Stimulated activated CD8-positive, alpha-beta memory T cell treated with anti-CD3 and anti-CD28 coated beads, Interleukin-12 subunit alpha, Interleukin-12 subunit beta, amount 100 ng/mL, for 24 hours (primary cell): ENCODE results near the gene MMGT1.

Source experiments
- DNase-seq: peaks from one replicate; pipeline ENCODE4 v3.0.0-alpha.2; 2020; ENCODE audit errors: extremely low read depth

The MMGT1 gene

DNA sequence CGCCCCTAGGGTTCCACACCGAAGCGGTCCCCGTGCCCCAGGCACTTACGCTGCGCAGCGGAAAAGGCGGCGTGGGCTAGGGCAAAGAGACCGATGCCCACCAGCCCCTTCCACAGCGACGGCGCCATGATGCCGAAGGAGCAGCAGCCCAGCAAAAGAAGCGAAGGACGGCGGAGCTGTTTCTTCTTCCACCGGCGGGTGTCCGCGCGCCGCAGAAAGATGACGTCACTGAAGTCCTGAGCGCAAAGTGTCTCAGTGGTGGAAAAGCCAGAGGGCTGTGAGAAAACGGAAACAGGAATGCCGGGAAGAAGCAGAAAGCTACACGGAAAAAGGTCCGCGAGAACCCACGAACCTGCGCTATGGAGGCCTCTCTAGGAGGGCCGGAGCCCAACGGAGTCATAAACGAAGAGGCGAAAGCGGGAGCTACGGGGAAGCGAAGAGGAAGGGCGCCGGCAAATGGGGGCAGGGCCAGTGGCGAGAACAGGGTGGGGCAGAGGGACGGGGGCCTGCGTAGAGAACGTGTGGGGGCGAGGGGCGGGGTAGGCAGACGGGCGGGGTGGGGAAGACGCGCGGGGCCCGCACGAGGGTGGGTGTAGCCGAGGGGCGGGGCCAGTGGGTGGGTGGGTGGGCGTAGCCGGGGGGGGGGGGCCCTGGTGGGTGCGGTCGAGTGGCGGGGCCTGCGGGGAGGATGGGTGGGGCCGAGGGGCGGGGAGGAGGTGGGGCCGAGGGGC lies at the start of gene MMGT1:
Gene MMGT1 (minus strand): TSS at position 441 of the 731 bp plus-strand sequence. CDS start 313 bp downstream, at position 128.
- DNase-seq, result peak; percentile 52

DNA sequence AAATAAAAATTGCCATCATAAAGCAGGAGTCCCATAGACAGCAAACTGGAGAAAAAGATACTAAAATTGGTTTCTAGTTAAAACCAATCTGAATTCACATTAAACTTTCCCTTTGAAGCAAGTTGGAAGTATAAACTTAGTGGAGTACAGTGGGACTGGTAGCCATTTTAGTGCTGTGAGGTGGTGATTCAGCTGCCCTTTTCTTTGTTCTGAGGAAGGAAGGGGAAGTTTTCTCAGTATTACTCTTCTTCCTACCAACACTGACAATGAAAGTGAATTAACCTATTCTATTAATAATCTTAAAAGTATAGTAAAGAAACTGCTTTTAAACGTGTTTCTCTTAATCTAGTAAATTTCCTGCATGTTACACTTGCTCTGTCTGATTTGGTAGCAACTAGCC lies 48.1 kb upstream of the MMGT1 start:
- no peak for DNase-seq

- DNase-seq, result no peak
Measured at GRCh38 chrX:136021160-136021559, 47.4 kb upstream of the MMGT1 start.

DNA sequence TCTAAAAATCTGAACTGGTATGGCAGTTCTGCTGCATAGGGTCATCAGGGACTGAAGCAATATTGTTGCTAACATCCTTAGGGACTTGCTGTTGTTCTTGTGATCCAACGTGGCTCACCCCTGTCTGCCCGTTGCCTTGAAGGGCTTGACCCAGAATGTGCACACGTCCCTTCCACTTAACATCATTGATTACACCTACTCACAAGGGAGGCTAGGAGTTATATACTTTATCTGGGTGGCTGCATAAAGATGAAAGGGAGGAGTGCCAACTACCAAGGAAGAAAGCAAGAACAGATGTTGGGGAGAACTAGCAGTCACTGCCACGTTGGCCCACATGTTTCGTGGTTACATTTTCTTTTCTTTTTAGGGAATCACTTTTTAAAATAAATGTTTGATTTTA lies 45.4 kb upstream of the MMGT1 start:
- DNase-seq, result no peak

- no peak for DNase-seq
Measured at GRCh38 chrX:136016881-136017280, 43.1 kb upstream of the MMGT1 start.

GRCh38 chrX:136015016-136015415 lies 41.2 kb upstream of the MMGT1 start:
- DNase-seq, result no peak

DNA sequence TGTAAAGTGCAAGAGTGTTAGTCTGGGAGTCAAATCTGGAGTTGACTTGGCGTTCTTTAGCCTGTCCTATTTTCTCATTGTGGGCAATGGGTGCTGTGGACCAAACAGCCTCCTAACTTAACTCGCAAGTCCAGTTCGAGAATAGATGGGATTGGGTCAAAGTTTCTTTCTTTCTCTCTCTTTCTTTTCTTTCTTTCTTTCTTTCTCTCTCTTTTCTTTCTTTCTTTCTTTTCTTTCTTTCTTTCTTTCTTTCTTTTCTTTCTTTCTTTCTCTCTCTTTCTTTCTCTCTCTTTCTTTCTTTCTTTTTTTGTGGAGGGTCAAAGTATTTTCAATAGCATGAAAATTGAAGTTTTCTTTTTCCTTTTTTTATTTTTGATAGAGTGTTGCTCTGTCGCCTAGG lies 14.5 kb upstream of the MMGT1 start:
- DNase-seq, result no peak

GRCh38 chrX:135985973-135986310 lies 12.2 kb upstream of the MMGT1 start:
- no peak for DNase-seq

GRCh38 chrX:135985157-135985972 lies 11.6 kb upstream of the MMGT1 start, which contains the start of gene SLC9A6:
Gene SLC9A6 (plus strand): TSS chrX:135985435. CDS start chrX:135985659, 224 bp downstream.
- peak; percentile 35 for DNase-seq

DNA sequence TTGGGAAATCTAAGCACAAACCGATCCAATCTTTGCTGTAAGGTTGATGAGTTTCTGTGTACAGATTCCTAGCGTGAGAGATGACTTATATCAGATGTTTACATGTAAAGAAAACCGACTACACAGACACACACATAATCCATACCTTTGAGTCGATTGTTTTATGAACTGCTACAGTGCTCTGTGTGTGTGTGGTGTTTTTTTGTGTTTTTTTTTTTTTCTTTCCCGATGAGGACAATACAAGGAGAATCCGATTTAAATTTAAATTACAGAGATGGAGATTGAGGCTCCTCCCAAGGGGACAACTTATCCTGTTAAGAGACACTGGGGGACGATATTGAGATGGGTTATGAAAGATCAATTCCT lies 11.0 kb upstream of the MMGT1 start:
- DNase-seq, result no peak

- DNase-seq, result no peak
Measured at GRCh38 chrX:135984256-135984655, 10.5 kb upstream of the MMGT1 start.

DNA sequence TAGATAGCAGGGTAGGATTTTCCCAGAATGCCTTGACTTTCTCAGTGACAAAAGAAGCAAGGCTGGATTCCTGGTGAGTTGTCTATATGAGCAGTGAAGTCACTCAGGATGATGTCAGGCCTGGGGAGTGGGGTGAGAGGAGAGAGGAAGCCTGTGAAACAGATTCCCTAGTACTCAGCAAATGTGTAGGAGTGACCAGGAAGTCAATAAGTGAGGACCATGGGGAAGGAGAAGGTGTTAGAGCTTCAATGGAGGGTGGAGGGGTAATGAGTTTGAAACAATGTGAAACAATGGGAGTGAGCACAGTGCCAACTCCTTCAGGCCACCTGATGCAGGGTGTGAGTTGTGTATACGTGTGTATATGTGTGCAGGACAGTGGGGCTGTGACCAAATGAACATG lies 9.1 kb upstream of the MMGT1 start:
- no peak for DNase-seq

DNA sequence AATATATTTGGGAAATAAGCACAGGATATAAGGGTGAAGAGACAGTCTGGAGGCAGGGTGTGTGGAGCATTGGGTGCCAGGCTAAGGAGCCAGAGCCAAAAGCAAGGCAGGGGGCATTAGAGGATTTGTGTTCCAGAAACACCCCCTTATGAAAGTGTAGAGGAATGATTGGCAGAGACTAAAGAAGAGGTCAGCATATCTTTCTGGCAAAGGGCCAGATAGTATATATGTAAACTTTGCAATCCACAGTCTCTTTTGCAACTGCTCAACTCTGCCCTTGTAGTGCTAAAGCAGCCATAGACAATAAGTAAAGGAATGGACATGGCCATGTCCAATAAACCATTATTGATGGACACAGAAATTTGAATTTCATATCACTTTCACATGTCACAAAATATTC lies 7.9 kb upstream of the MMGT1 start:
- no peak for DNase-seq

DNA sequence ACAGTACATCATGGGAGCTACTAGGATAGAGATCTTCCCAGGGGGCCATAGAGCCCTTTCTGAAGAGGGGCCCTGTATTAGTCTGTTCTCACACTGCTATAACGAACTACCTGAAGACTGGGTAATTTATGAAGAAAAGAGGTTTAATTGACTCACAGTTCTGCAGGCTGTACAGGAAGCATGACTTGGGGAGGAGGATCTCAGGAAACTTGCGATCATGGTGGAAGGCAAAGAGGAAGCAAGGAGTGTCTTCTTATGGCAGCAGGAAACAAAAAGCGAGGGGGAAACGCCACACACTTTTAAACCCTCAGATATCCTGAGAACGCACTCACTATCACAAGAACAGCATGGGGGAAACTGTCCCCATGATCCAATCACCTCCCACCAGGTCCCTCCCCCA lies 7.2 kb upstream of the MMGT1 start:
- no peak for DNase-seq

DNA sequence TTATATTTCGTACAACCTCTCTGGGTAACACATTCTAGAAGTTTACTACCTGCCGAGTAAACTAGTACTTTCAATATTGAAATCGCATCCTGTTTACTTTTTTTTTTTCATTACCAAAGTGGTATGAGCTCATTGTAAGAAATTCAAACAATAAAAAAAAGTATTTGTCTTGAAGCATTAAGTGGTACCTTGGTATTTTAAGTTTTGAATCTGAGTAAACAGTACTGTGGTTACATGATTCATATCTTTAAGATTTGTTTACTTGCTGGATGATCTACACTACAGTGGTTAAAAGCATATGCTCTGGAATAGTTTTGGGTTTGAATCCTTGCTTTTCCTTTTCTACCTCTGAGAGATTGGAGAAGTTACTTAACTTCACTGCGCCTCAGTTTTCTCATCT lies 3.8 kb upstream of the MMGT1 start:
- no peak for DNase-seq

- DNase-seq, result no peak
Measured at GRCh38 chrX:135975421-135975820, 1.6 kb upstream of the MMGT1 start.

DNA sequence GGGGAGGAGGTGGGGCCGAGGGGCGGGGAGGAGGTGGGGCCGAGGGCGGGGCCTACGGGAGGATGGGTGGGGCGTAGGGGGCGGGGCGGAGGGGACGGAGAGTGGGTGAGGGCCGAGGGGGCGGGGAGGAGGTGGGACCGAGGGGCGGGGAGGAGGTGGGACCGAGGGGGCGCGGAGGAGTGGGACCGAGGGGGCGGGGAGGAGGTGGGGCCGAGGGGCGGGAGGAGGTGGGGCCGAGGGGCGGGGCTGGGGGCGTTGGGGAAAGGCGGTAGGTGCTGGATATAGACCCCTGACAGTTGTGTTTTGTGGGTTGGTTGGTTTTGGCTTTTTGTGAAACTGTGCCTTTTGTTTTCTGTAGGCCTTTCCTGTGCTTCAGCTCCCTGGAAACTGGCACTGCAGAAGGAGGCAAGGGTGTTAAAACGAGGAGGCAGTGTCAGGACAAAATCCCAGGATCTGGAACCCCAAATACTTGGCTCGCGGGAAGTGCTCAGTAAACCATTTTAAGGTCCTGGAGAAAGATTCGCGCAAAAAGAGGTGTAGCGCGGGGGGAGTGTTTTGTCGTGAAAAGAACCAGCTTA lies 580 bp upstream of the MMGT1 start:
- DNase-seq, result peak; percentile 39

DNA sequence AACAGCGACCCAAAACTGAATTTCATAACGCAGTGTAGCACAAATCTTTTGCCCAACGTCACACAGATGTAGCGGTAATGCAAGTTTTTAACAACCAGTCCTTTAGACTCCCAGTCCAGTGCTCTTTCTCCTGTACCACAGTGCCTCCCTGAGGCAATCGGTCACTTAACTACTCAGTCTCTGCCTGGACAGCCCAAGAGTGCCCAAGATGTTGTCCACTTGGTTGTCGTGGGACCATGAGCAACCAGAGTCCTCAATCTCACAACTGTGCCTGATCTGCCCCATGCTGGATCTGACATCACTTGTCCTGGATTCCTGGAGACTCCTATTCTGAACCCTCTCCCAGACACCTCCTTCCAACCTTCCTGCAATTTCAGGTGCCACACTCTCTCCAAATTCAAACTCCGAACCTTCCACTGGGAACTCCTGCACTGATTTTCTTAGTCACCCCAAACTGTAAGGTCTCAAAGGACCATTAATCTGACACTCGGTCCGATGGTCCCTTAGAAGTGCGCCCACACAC lies 702 bp downstream of the MMGT1 start:
- no peak for DNase-seq

DNA sequence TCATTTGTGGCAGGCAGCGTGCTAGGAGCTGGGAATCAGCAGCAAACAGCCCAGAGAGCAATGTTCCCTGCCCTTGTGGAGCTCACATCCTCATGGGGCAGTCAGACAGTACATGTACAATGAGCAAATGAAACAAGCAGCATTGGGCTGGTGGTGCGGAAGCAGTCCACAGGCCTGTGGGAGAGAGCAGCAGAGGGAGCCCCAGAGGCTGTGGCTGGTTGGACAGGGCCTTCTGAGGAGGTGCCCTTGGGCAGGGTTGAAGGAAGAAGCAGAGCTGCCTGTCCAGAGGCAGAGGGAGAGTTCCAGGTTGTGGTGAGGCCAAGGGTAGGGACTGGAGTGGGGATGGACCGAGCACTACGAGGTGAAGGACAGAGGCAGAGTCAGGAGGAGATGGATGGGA lies 22.5 kb downstream of the MMGT1 start:
- no peak for DNase-seq

DNA sequence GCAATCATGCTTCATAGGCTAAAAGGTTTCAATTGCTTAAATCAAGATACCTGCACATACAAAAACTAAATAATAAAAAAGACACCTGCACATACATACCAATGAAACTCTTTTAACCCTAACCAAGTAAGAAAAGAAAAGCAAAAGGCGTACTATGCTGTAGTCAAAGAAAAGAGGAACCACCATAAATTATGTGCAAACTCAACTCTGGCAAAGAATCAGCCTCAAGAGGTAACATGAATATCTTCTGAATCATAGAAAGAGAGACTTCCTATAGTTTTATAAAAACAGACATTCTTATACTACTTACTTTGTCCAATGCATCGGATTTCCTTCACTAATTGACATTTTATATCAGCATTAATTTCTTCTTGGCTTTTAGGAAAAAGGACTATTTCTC lies 29.3 kb downstream of the MMGT1 start:
- no peak for DNase-seq

DNA sequence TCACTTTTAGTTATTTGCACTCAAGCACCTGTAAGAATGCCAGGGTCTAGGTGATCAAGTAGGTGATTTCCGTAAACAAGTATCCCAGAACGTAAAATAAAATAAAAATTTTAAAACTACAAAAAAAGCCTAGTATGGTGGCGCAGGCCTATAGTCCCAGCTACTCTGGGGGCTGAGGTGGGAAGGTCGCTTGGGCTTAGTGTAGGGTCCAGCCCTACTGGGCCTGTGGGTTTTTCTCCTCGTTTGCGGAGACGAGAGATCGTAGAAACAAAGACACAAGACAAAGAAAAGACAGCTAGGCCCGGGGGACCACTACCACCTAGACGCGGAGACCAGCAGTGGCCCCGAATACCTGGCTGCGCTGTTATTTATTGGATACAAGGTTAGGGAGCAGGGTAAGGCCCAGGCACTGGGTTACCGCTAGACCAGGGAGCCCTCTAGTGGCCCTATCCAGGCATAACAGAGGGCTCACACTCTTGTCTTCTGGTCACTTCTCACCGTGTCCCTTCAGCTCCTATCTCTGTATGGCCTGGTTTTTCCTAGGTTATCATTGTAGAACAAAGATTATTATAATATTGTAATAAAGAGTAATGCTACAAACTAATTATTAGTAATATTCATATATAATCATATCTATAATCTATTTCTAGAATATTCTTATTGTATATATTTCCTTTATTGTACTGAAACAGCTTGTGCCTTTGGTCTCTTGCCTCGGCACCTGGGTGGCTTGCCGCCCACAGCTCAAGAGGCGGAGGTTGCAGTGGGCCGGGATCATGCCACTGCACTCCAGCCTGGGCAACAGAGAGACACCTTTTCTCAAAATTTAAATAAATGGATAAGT lies 41.9 kb downstream of the MMGT1 start:
- DNase-seq, result no peak

DNA sequence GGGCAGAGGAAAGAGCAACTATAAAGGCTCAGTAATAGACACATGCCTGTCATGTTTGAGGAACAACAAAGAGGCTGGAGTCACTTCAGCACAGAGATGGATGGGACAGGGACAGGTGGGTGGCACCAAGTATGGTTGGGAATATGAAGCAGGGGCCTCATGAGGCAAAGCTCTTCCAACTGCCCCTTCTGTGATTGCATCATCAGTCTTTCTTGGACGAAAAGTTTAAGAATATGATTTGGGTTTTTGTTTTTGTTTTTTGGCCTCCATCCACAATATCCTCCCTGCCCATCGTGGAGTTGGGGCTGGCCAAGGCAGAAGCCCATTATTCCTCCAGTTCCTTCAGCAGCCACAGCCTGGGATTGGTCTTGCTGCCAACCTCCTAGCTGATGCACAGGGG lies 45.9 kb downstream of the MMGT1 start:
- DNase-seq, result no peak
